GM21723 (cell line): ENCODE results near the gene ZCCHC8.
"Not testable (repeated sequence)": the region's sequence is repeated elsewhere in the genome, so short reads cannot be mapped to it uniquely, and the experiment has no call there.

Experiments used
- ATAC-seq: cut with Tn5 transposase; IDR thresholded peaks from one replicate; pipeline ENCODE4 v1.9.1; 2021; ENCODE audit warnings: mild to moderate bottlenecking, moderate library complexity; ENCODE audit not compliant: unreplicated experiment

Gene ZCCHC8

GRCh38 chr12:122437656-122438121 is 63.0 kb downstream of the ZCCHC8 start:
- ATAC-seq: no peak

GRCh38 chr12:122435186-122435585 is 65.5 kb downstream of the ZCCHC8 start:
- no peak for ATAC-seq

- not testable (repeated sequence) for ATAC-seq
Observed at GRCh38 chr12:122429043-122429442, 71.7 kb downstream of the ZCCHC8 start.

GRCh38 chr12:122427403-122427802 is 73.3 kb downstream of the ZCCHC8 start:
- no peak for ATAC-seq

- ATAC-seq: no peak
Observed at GRCh38 chr12:122423258-122424165, 77.2 kb downstream of the ZCCHC8 start.

- ATAC-seq: peak; percentile 3
Observed at GRCh38 chr12:122422730-122423257, 77.9 kb downstream of the ZCCHC8 start.

- peak; percentile 56 for ATAC-seq
Observed at GRCh38 chr12:122421821-122422729, 78.7 kb downstream of the ZCCHC8 start, which contains the start of gene CLIP1. CLIP1 (minus strand) TSS chr12:122422669; CDS start chr12:122380452, 42,217 bp downstream.
